ENCODE results near the gene KCNK13.
"Not testable (repeated sequence)": the region's sequence is repeated elsewhere in the genome, so short reads cannot be mapped to it uniquely, and the experiment has no call there.

KCNK13 gene

DNA sequence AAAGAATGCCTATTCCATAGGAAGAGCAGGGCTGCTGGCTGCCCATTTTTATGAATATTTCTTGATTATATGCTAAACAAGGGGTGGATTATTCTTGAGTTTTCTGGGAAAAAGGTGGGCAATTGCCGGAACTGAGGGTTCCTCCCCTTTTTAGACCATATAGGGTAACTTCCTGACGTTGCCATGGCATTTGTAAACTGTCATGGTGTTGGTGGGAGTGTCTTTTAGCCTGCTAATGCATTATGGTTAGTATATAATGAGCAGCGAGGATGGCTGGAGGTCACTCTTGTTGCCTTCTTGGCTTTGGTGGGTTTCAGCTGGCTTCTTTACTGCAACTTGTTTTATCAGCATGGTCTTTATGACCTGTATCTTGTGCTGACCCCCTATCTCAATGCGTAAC, 138.8 kb downstream of the KCNK13 start:
- not testable (repeated sequence) for DNase-seq

DNA sequence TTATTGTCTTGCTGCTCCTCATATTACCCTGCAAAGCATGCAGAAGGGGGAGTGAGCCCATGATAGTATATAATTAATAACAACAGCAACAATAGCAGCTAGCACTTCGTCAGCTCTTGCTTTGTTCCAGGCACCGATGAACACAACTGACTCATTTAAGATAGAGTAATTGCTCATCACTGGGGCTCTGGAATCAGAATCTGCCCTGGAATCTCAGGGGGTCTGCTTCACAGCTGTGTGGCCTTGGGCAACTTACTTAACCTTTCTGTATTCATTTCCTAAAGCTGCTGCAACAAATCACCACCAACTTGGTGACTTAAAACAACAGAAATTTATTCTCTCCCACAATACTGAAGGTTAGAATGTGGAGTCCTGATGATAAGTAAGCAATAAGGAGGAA, 139.6 kb downstream of the KCNK13 start:
- no peak for DNase-seq

DNA sequence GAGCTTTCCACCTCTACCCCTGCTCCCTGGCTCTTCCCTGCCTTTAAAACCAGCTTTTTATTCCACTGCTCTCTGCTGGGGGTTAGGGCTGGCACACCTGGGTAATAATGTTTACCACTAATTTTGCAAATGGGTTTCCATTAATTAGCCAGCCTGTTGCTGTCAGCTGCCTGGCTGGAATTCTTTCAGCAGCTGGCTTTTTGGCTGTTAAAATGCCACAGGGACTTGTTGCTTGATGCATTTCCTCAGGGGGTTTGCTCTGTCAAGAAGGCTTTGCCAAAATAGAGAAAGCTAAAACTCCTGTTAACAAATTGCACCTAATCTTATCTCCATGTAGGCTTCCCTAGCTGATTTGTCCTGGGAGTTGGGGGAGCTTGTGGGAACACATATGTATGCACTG, 142.7 kb downstream of the KCNK13 start:
- no peak for DNase-seq

DNA sequence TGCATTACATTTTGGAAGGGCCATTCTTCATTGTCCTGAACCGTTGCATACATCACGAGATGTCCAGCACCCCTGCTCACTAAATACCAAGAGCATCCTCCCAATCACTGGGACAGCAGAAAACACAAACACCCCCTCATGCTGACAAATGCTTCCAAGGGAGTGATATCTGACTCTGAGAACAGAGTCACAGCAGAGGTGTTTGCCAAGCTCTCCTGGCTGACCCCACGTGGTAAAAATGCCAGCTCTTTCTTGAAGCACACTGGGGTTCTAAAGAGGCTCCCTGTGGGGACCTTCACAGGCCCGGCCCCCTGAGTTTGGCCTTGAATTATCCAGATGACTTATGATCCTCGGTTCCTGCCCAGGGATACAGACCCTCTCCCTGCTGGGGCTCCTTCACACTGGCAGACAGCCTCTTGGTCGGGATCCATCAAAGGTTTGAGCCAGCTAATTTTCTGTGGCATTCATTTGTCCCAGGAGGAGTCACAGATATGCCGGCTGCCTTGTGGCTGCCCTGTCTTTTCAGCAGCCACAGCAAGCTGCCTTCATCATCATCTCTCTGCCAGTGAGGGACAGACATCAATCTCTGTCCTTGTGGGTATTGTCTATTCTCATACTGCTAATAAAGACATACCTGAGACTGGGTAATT, 151.4 kb downstream of the KCNK13 start:
- DNase-seq, result no peak

DNA sequence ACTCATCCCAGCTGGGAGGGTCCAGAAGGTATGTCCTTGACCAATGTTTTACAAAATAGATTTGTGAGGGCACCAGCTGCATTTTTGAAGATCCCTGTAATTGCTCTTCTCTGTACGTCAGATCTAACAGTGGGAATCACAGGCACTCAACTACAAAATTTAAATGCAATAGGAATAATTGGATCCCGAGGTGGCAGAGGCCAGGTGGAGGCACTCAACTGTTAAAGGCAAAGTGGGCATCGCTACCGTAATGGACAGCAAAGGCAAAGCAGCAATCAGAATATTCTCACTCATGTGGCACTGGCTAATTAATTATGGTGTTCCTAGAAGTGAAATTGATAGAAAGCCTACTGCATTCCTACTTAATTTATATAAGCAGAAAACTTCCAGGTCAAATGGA, 166.7 kb downstream of the KCNK13 start:
- DNase-seq, result no peak

DNA sequence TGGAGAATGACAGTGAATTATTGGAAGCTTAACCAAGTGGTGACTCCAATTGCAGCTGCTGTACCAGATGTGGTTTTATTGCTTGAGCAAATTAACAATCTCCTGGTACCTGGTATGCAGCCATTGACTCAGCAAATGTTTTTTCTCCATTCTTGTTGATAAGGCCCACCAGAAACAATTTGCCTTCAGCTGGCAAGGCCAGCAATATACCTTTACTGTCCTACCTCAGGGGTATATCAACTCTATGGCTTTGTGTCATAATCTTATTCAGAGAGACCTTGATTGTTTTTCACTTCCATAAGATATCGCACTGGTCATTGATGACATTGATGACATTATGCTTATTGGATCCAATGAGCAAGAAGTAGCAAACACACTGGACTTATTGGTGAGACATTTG, 168.1 kb downstream of the KCNK13 start:
- DNase-seq, result not testable (repeated sequence)
